GM19238 (cell line): Measurements from ENCODE around the gene TMEM198.
A peak's percentile ranks its signal among the peaks of the same experiment; 100 is the strongest.

Experiments used
- DNase-seq: peaks from one replicate; pipeline ENCODE4 v3.0.0; 2011; ENCODE audit warnings: low spot score; ENCODE audit not compliant: insufficient read length

TMEM198 gene

DNA sequence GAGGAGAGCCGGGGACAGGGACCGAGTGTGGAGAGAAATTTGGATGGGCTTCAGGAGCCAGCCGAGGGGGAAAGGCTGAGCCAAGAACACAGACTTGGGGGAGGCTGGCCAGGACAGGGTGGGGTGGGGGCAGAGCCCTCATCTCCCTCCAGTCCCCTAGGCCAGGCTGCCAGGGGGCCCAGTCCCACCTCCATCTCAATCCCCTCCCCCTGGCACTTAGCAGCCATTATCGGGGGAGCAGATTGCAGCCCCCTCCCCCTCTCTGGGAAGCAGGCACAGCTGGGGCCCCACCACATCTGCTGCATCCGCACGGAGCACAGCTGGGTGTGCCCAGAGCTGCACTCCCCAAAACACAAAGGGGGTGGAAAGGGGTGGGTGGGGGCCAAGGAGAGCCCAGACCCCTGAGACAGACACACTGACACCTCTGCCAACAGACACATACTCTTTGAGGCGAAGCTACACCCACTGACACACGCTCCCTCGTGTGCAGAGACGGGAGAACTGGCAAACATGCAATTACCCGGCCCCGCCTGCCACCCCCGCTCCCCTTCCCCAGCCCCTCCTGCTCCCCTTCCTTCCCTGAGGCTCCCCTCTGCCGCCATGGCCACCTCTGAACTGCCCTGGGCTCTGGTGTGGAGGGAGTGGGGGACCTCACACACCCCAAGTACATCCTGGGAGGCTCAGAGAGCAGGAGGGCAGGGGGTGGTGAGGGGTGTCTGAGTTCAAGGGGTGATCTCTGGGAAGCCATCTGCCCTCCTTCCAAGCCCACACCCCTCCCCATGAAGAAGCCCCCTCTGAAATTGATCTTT, 34.7 kb upstream of the TMEM198 start:
- no peak for DNase-seq

DNA sequence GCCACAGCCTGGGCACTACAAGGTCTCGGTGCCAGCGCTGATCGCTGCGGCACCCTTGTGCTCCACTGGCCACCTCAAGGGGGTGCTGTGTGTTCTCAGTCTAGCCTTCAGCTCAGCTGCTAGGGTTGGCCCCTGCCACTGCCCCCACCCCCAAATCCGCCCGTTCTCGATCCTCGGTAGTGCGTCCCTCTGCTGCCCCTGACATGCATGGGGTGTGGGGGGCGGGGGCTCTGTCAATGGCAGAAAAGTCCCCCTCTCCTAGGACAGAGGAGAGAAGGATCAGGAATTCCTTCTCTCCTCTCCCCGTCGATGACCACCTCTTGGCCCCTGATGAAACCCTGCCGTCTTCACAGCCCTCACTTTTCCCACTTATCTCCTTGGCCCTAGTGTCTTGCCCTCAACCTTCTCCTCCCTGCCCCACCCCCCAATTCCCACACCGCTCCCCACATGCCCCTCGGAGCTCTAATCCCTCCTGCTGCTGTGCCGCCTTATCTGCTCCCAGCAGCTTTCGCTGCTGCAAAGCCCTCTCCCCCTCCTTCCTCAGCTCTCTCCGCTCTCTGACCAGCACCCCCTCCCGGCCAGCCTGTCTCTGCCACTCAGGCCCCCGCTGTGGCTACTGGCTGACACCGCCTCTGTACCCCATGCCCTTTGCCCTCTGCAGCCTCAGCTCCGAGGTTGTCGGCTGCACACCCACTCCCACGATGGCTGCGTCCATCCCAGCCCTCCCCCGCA, 33.9 kb upstream of the TMEM198 start:
- peak; percentile 54 for DNase-seq

DNA sequence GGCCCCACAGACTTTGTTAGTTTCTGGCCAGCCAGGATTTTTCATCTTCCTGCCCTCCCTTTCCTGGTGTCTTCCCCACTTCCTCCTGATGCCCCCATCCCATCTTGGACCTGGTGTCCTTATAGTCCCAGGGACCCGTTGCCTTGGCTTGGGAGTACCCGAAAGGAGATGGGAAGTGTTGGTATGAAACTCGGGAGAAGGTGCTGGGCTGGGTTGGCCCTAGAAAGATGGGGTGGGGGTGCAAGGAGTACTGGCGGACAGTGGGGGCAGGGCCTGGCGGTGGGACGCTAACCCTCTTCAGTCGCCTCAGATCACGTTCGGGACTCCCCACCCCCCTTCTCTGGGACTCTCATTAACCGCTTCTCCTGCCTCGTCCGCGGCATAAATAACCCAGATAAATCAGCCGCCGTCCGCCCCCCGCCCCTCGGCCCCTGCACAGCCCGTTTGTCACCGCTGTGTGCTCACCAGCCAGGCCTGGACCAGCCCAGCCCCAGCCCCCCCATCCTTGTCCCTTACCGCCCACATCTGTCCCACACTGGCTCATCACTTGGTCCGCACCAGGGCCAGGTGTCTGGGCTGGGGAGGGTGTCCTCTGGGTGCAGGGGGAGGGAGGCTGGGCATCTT, 33.2 kb upstream of the TMEM198 start:
- DNase-seq, result no peak

DNA sequence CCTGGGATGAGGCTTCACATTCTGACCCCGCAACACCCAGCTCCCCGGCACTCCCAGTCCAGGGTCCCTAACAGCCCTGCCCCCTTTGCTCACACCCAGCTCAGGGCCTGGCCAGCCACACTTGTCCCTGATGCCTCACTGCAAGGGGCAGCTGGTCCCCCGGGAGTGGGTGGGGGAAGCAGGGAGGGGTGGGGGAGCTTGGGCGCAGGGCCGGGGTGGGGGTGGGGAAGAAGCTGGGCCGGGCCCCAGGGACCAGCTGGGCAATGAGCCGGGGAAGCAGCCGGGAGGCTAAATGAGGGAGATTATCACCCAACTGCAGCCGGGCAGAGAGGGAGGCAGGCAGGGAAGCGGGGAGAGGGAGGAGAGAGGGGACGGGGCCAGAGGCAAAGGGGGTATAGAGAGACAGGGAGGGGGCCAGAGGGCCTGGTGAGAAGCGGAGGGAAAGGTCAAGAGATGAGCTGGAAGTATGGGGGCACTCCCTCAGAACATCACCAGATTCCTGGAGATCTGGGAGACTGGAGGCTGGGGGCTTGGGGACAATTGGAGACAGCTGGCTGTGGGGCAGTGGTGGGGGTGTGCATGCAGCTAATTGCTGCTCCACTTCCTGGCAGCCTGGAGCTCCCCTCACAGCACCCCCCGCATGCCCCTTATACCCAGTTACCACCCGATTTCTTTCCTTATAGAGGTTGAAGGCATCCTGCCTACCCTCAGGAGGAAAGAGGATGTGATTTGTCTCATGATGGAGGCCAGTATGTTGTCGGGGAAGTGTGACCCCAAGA, 32.1 kb upstream of the TMEM198 start:
- no peak for DNase-seq

DNA sequence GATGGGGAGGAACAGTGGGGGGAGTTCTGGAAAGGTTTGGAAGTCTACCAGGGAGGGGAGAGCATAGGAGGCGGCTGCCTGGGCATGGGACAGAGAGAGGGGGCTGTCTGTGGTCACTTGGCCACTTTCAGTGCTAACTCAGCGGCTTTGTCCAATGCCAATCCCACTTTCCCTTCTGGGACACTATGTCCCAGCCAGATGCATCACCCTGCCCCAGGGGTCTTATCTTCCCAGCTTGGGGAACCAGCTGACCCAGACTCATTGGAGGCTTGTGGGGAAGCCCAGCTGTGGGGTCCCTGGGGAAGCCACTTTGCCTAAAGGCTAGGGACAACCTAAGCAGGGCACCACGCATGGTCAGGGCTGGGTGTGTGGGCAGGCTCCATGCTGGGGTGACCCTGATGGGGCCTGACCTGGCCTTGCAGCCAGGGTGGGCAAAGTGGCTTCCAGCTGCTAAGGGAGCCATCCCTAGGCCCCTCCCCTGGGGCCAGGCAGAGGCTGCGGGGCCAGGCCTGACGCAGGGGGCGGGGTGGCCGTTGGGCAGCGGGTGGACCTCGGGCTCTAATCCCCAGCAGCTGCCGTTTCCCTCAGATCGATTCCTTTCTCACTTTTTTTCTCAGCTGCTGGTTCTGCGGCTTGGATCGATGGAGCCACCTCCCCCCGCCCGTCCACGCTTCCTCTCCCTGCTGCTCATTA, 31.2 kb upstream of the TMEM198 start:
- DNase-seq, result no peak

DNA sequence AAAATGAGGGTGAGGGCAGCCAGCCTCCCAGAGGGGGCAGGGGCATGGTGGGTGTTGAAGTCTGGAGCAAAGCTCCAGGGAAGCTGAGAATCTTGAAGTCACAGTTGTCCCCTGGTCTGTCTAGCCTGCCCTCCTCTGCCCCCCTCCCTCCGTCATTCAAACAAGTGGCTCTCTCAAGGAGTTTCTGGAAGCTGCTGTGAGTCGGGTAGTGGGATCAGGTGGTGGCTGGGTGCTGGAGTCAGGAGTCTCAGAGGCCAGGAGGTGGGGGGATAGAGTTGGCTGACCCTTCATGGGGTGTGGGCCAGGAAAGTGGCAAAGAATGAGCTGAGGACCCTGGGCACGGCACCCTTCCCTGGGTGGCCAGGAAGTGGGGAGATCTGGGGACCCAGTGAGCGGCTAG, 30.0 kb upstream of the TMEM198 start:
- no peak for DNase-seq

DNA sequence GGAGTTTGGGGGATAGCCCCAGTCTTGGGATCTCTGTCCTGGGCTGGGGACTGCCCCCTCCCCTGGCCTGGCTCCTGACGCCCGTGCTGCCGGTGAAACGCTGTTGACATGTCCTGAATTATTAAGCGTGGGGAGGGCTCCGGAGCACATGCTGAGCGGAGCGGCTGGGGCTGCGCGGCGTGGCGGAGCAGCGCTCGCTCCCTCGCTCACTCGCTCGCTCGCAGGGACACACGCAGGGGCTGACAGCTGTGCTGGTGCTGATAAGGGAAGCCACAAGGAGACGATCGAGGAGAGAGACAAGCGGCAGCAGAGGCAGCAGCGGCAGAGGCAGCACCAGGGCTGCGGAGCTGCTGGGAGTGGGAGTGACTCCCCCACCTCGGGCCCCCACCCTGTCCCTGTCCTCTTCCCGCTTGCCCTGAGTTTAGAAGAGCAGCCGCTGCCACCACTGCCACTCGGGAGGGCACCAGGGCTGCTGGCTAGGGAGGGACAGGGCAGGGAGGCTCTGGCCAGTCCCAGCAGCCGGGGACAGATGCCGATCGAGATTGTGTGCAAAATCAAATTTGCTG, 29.5 kb upstream of the TMEM198 start, which contains the start of gene ASIC4:
Gene ASIC4 (plus strand): TSS at position 287 of the 566 bp plus-strand sequence. CDS start 243 bp downstream, at position 530.
- DNase-seq, result no peak

DNA sequence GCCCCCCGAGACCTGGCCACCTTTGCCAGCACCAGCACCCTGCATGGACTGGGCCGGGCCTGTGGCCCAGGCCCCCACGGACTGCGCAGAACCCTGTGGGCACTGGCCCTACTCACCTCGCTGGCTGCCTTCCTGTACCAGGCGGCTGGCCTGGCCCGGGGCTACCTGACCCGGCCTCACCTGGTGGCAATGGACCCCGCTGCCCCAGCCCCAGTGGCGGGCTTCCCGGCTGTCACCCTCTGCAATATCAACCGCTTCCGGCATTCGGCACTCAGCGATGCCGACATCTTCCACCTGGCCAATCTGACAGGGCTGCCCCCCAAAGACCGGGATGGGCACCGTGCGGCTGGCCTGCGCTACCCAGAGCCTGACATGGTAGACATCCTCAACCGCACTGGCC, 29.0 kb upstream of the TMEM198 start:
- no peak for DNase-seq

DNA sequence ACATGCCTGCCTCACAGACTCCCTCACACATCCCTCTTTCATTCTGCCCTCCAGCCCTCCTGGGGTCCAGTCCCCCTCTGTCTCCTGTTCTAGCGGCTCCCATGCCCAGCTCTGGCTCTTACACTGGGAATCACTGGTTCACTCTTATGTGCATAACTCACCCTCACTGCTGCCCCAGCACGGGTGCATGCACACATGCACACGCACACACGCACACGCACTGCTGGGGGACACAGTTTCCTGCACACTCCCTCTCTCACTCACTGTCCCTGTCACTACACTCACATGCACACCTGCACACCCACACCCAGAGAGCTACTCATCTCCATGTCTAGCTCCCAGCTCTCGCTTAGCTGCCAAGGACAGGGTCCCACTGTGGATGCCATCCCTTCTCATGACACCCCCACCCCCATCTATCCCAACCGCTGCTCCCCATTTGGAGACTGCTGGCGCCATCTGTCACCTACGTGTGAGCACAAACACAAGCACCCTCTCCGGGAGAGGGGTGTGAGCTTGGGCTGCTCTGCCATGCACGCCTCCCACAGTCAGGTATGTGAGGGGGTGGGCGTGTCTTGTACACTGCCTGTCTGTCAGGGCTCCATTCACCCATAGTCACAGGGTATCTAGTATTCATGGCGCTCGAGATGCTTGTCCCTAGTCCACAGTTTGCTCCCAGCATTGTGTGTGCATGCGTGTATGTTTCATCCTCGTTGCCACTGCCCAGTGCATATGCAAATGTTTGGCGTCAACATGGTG, 27.8 kb upstream of the TMEM198 start:
- DNase-seq, result no peak

DNA sequence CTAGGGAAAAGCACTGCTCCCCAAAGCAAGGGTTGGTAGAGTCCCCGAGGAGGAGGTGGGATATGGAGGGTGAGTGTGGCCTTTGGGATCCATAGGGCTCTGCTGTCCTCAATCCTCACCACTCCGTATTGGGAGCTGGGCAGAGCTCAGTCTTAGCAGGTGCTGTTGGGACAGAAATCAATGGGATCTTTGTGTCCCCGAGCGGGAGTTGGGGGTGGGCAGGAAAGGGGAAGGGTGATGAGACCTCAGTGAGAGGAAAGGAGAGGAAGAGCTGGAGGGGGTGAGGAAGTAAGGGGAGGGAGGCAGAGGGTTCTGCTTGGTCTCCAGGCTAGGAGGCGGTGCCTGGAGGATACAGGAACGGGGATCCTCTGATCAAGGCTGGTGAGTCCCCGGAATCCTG, 26.9 kb upstream of the TMEM198 start:
- no peak for DNase-seq

DNA sequence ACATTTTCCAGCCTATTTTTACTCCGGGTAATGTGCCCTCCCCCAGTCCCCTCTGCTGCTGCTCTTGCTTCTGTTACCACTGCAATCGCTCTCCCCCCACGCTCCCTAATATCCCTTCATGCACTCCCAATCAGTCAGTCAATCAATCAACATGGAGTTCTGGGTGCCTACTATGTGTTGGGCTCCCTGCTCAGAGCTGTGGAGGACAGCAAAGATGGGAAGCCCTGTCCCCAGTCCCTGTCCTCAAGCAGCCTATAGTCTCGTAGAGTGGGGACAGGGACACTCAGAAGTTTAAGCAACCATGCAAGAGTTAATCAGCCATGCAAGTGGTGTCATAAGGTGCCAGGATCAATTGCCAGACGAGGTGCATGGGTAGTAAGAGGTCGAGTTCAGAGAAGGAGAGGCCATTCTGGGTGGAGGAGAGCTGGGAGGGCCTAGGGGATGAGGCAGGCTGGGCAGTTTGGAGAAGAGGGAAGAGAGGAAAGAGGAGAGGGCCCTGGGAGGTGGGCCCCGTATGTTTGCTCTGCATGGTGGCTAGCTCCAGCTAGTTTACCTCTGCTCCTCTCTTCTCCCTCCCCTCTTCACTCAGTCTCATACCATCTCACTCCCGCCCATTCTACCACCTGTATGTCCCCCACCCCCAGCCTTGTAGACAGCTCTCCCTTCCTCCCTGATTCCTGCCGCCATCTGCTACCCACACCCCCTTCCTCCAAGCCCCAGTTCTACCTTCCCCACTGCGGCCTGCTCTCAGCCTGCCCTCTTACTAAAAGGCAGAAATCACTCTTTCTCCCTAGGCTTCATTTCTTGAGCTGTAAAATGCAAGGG, 25.7 kb upstream of the TMEM198 start:
- DNase-seq, result no peak

DNA sequence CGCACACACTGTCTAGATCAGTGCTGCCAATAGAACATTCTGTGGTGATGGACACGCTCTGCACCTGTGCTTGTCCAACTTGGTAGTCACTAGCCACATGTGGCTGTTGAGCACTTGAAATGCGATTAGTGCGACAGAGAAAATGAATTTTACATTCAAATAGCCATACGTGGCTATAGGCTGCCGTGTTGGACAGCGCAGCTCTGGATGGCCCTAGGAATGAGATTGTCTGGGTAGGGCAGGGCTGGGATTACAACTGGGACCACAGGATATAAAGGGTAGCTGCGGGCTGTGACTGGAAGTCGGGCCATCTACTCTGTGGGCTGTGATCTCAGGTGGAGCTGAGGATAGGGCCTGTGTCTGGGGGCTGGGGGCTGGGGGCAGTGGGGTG, 24.3 kb upstream of the TMEM198 start:
- no peak for DNase-seq

DNA sequence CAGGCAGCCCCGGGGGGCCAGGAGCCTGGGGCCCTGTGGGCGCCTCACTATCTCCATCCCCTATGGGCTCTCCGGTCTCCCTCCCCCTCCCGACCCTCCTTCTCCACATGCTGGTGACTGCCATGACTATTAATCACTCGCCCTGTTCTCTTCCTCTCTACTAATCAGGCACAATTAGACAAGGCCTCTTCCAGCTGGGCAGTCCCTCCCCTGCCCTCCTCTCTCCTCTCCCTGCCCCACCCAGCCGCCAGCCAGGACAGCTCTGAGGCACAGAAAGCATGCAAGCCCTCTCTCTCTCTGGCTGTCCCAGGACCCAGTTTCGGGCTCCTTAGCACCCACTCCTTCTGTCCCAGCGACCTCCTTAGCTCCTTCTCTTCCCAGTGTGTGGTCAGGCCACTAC, 23.7 kb upstream of the TMEM198 start:
- DNase-seq, result no peak

DNA sequence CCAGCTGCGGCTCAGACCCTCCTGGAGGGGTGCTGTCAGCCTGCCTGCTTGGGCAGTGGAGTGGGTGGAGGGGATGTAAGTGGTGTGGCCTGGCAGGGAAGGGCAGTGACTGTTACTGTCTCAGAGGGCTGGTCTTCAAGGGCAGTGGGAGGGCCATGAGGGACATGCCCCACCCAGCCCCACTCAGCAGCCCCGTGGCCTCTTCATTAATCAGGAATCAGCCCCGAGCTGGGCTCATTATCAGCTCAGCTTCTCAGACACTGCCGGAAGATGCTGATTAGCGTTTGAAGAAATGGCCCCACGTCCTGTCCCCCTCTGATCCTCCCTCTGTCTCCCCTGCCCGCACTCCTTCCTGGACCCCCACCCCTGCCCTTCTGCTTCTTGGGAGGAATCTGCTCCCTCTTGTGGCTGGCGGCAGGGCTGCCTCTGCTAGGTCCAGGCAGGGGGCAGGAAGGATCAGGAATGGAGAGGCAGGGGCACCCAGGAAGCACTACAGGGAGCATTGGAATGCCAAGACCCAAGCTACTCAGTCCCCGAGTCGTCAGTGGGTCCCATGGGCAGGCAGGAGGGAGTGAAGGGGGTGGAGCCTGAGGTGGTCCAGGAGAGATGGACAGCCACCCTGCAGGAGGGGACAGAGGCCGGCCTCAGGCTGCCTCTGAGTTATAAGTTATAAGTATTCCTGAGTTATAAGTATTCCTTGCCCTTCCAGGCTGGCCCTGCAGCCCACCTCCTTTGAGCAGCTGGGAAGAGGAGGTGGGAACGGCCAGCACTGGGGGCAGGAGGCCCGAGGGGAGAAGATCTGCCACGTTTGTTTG, 22.6 kb upstream of the TMEM198 start:
- DNase-seq, result no peak

DNA sequence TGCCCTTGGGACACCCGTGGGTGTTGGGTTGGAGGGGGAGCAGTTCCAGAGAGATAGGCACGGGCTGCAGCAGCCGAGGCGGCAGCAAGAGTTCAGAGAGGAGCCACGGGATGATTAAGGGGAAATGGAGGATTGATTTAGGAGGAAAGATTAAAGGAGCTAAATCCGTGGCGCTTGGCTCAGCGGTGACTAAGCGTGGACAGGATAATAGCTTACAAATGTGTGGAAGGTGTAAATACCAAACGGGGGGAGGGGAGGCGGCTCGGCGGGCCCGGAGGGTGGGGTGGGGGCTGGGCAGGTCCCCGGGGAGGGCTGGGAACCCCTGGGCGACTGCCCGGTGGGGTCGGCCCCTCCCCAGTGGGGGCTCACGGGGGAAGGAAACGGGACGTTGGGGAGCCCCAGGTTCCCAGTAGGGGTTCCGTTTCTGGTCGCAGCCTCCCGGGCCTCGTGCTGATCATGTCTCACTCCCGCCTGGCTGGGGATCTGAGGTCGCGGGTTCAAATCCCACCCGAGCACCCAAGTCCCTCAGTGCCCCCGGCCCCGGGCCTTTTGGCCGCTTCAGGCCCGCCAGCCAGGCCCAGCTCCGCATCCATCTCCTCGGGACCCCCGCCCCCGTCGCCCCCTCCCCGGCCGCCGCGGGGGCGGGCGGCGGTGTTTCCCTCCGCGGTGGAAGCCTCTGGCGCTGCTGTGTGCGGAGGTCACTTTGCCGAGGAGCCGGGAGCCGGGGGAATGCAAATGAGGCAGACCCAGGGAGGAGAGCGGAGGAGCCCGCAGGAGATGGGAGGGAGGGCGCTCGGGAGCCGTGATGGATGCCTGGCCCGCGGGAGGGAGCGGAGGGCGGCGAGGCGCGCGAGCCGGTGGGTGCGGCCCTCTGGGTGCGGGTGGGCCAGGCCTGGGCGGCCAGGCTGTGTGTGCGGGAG, 21.5 kb upstream of the TMEM198 start:
- no peak for DNase-seq

DNA sequence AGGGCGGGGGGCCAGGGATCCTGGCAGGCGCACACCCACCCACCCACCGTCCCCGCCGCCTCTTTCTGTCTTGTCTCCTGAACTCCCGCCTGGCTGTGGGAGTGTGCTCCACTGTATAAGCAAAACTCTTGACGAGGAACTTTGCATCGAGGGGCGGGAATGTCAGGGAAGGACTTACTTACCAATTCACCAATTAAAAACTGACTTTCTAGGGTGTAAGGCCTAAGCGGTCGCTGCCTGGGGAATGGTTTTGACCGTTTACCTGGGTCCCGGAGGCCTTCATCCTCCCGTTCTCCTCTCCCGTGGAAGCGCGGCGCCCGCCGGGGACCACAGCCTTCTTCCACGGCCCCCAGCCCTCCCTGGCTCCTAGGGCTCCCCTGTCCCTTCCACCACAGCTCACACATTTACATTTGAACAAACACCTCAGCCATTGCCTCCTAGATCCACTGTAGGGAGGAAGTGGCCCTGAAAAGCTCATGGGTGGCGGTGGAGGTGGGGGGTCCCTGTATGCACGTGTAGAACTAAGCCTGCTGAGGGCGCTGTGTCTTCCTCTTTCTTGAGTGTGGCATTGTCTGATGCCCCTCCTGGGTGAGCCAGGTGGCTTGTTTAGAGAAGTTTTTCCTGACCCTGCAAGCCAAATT, 20.7 kb upstream of the TMEM198 start:
- no peak for DNase-seq

DNA sequence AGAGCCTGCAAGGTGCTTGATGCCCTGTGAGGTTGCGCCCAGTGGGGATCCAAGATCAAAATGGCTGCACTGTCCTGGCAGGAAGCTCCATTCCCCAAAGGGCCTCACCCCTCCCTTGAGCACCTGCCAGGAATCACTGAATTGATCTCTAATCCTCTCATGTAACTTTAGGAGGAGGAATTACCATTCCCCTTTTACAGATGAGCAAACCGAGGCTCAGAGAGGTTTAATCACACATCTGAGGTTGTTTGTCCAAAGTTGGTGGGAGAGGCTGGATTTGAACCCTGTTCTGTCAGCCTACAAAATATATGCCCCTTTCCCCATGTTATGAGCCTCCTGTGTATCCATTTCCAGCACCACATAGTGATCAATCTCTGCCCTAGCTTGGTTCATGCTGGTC, 19.0 kb upstream of the TMEM198 start:
- no peak for DNase-seq
